Upper lobe of left lung (tissue), 4 donors: ENCODE measurements around the gene TBC1D14.

ENCODE experiments used
- CTCF ChIP-seq, 6 experiments: fragments of 450-650 bp in 4 of 6; fragments of 200-600 bp in 2 of 6; sonication (generic) in 2 of 6; IDR thresholded peaks; one replicate each; pipeline ENCODE4 v1.5.1; 2016 to 2019; ENCODE audit warnings: antibody characterized with exemption in 6 of 6
- POLR2AphosphoS5 ChIP-seq, 2 donors: sonication (generic); formaldehyde crosslinking; IDR thresholded peaks; one replicate each; pipeline ENCODE4 v1.5.1; 2017; ENCODE audit warnings: antibody characterized with exemption in 2 of 2

GRCh38 chr4:6938647-6939271, 29.1 kb downstream of the TBC1D14 start:
- no peak for TF ChIP-seq CTCF (IDR thresholded peaks at IDR 0.05)
- no peak for TF ChIP-seq POLR2AphosphoS5 (IDR thresholded peaks at IDR 0.05)
